Bronchial epithelial cell (primary cell): ENCODE data around the gene CAMSAP1. TPM values are rescaled to one million over a fixed set of nuclear protein-coding genes. Genes with fewer than 3 reads are reported as not detected.

ENCODE experiments used
- DNase-seq: peaks from one replicate; pipeline ENCODE4 v3.0.0-alpha.2; 2010; ENCODE audit warnings: low read depth
- FAIRE-seq: peaks from 2 replicates; lab custom pipeline; 2011; peaks lifted over from hg19 to GRCh38; lab: Jason Lieb, UNC
- H3K27me3 ChIP-seq: 2 replicates; pipeline ENCODE4 v1.5.1; 2011; ENCODE audit warnings: low read length; ENCODE audit not compliant: control insufficient read depth, insufficient read depth
- H3K36me3 ChIP-seq: 2 replicates; pipeline ENCODE4 v1.5.1; 2011; ENCODE audit warnings: low read length; ENCODE audit not compliant: control insufficient read depth, insufficient read depth
- H3K4me3 ChIP-seq: 2 replicates; pipeline ENCODE4 v1.5.1; 2011; ENCODE audit warnings: mild to moderate bottlenecking, low read depth, low read length, control low read depth
- CTCF ChIP-seq: IDR thresholded peaks from 2 replicates; pipeline ENCODE4 v1.5.1; 2011; ENCODE audit warnings: mild to moderate bottlenecking, moderate library complexity, low read length, control low read depth, inconsistent platforms; ENCODE audit not compliant: insufficient read depth, severe bottlenecking
- total RNA-seq: library from RNA; depleted of rRNA; stranded (reverse); fragments of >200 nt; gene quantifications from 2 replicates; pipeline ENCODE4 v1.2.1, GENCODE V29; 2014

The CAMSAP1 gene
- total RNA-seq, 1 donor from 2014 or later = 23.2 TPM

DNA sequence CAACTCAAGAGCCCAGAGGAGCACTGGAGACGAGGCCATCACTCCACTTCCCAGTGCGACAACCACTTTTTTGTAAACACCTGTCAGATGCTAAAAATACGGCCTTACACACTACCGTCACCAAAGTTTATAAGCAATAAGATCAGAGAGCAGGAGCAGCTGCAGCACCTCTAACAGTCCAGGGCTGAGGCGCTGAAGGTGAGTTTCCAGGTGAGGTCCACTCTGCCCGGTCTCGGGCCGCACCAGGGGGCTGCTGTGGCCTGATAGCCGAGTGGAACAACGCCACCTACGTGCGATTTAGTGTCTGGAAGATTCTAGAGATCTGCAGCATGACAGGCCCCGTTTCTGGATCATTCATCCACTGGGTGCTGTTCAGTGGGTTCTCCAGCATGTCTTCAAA, 25.8 kb upstream of the CAMSAP1 start:
- H3K27me3 ChIP-seq = no peaks in the 10 kb centered on the region
- FAIRE-seq (no peak), DNase-seq (no peak)
- peaks cover 18% of the 10 kb centered on the region for H3K36me3 ChIP-seq
- H3K4me3 ChIP-seq = no peak overlapping the region
- TF ChIP-seq CTCF = no peak

- no peaks in the 10 kb centered on the region for H3K27me3 ChIP-seq
- FAIRE-seq (no peak), DNase-seq (no peak)
- peaks cover 16% of the 10 kb centered on the region for H3K36me3 ChIP-seq
- no peak overlapping the region for H3K4me3 ChIP-seq
- no peak for TF ChIP-seq CTCF
Measured at GRCh38 chr9:135932656-135933055, 25.3 kb upstream of the CAMSAP1 start.

DNA sequence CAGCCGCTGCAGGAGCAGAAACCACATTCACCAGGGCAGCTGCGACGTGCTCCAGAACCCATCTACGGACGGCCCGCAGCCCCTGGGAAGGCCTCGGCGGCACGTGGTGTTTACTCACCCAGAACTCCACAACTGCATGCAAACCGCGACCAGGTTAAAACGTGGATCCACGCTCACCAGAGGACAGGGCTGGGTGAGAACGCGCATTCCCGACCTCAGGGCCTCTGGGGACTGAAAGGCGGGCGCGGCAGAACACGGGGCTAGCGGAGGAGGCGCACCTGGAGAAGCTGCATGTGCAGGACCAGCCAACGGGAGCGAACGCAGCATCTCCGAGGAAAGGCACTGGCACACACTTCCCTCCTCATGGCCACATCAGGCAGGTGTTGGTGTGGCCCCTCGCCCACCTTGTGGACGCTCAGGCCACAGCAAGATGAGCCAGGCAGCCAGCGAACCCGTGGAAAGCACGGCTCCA, 24.0 kb upstream of the CAMSAP1 start:
- no peak for FAIRE-seq
- TF ChIP-seq CTCF = no peak
- Histone ChIP-seq H3K36me3 (peaks cover 16% of the 10 kb centered on the region), H3K27me3 (no peaks in the 10 kb centered on the region), H3K4me3 (no peak overlapping the region)
- no peak for DNase-seq

DNA sequence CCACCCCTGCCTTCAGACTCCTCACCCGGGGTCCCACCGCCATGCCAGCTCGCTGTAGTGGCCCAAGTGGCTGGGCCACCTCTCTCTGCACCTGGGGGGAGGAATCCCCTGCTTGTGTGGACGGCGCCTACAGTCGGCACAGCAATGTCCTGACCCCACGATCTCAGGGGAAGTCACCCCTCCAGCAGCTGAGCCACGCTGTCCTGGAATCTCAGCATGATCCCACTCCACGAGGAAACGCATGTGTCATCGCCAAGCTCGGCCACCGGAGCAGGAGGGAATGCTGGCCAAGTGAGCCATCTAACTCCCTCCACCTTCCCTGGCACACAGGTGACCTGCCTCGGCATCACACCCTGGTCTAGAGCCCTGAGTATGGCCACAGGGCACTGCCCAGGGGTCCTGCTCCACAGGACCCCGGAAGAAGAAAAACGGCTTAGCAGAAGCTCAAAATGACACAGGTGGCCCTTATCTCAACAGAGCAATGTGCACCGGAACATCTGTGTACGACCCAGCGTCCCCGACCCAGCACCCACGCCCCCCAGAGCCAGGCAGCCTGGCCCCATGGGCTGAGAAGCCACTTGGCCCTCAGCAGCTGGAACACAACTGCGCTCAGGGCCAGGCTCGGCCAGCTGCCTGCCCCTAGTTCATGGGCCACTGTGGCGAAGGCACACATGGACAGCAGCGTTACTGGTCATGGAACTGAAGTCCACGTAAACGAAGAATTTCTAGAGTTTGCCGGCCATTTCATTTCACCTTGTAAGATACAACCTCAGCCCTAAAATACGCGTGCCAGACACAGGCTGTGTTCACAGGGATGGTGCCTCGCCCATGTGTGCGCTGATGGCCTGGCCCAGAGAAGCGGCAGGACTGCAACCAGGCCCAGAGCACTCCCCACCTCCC, 23.4 kb upstream of the CAMSAP1 start:
- TF ChIP-seq CTCF = no peak
- no peaks in the 10 kb centered on the region for H3K27me3 ChIP-seq
- H3K4me3 ChIP-seq = no peak overlapping the region
- FAIRE-seq (no peak), DNase-seq (no peak)
- peaks cover 16% of the 10 kb centered on the region for H3K36me3 ChIP-seq

GRCh38 chr9:135929656-135930445, 22.5 kb upstream of the CAMSAP1 start:
- no peak for TF ChIP-seq CTCF
- Histone ChIP-seq H3K4me3 (no peak overlapping the region), H3K27me3 (no peaks in the 10 kb centered on the region), H3K36me3 (peaks cover 12% of the 10 kb centered on the region)
- no peak for DNase-seq
- no peak for FAIRE-seq
